HG03521 (cell line): ENCODE results near the gene SYT3.
"Not testable (repeated sequence)": the region's sequence is repeated elsewhere in the genome, so short reads cannot be mapped to it uniquely, and the experiment has no call there.

Experiments used
- ATAC-seq: cut with Tn5 transposase; IDR thresholded peaks from one replicate; pipeline ENCODE4 v1.9.1; 2021; ENCODE audit warnings: mild to moderate bottlenecking, moderate library complexity; ENCODE audit not compliant: unreplicated experiment

Gene SYT3

GRCh38 chr19:50606059-50606836 is 33.4 kb downstream of the SYT3 start:
- not testable (repeated sequence) for ATAC-seq

- not testable (repeated sequence) for ATAC-seq
Observed at GRCh38 chr19:50604264-50605073, 35.2 kb downstream of the SYT3 start.

GRCh38 chr19:50602935-50603334 is 36.7 kb downstream of the SYT3 start:
- no peak for ATAC-seq

DNA sequence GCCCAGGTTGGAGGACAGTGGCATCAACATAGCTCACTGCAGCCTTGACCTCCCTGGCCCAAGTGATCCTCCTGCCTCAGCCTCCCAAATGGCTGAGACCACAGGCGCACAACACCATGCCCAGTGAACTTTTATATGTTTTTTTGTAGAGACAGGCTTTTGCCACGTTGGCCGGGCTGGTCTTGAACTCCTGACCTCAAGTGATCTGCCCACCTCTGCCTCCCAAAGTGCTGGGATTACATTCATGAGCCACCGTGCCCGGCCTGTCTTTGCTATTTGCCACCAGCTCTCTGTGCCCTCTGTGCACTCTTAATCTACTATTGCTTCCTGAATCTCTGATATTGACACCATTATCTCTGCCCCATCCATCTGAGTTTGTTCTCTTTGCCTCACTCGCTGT is 37.2 kb downstream of the SYT3 start:
- ATAC-seq, result no peak

DNA sequence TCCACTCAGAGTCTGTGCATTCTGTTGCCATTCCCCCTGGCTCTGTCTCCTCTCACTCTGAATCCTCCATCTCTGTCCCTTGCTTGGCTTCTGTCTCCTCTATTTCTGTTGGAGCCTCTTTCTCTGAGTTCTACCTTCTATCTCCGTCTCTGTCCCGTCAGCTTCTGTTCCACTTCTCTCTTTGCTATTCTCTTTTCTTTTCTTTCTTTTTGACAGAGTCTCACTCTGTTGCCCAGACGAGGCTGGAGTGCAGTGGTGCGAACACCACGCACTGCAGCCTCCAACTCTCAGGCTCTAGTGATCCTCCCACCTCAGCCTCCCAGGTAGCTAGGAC is 37.6 kb downstream of the SYT3 start:
- ATAC-seq, result no peak

GRCh38 chr19:50601407-50602088 is 38.1 kb downstream of the SYT3 start:
- ATAC-seq, result no peak

DNA sequence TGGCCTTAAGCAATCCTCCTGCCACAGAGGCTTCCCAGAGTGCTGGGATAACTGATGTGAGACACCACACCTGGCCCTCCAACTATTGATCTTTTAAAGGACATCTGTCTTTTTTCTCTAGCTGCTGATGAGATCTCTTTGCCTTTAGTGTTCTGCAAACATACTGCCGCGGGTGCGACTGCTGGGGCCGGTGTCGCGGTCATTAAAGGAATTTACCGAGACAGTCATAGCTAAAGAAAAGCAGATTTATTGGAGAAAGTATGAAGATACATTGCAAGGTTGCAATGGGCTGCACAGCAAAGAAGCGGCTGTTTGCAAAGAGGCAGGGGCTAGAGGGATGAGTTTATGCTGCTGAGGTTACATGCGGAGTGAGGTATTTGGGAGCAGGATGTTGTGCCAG is 40.3 kb downstream of the SYT3 start:
- ATAC-seq, result no peak

DNA sequence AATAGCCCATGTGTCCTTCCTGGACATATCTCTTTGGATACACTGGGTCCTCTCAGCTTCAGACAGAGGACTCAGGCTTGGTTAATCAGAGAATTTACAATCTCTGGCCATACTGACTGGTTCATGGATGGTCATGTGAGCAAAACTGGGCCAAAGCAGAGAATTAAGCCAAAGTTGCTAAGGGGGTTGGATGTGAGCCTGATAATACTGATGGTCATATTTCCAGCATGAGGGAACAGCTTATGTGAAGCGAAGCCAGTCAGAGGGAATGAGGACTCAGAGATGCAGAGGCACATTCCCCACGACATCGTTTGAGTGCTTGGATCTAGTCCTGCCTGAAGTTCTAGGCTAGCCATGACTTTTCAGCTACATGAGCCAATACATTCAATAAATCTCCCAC is 49.5 kb downstream of the SYT3 start:
- no peak for ATAC-seq

- not testable (repeated sequence) for ATAC-seq
Observed at GRCh38 chr19:50581795-50582660, 57.7 kb downstream of the SYT3 start.

GRCh38 chr19:50580970-50581634 is 58.6 kb downstream of the SYT3 start:
- no peak for ATAC-seq

- no peak for ATAC-seq
Observed at GRCh38 chr19:50580240-50580639, 59.4 kb downstream of the SYT3 start.

DNA sequence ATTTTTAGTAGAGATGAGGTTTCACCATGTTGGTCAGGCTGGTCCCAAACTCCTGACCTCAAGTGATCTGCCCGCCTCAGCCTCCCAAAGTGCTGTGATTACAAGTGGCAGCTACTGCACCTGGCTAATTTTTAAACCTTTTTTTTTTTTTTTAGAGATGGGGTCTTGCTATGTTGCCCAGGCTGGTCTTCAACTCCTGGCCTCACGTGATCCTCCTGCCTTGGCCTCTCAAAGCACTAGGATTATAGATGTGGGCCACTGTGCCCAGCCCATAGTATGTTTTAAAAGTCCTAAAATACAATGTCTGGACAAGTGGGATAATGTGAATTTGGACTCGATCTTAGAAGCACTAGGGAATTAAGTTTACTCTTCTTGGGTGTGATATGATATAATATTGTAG is 62.9 kb downstream of the SYT3 start:
- ATAC-seq, result not testable (repeated sequence)

GRCh38 chr19:50573741-50574461 is 65.8 kb downstream of the SYT3 start:
- ATAC-seq, result no peak
